HL-60/S4 treated with phorbol 12-myristate 13-acetate at 8.2 ng/mL for 4 days and 3 days (cell line): Measurements from ENCODE around the gene BEST3.

Experiments used
- in situ Hi-C: fragments of 300-500 bp; cut with MboI; formaldehyde crosslinking; loops from 2 replicates; pipeline ENCODE4 v1.15.0; 2022; ENCODE audit warnings: low sequenced_read_pairs

The BEST3 gene

GRCh38 chr12:69698769-69699540 lies at the start of gene BEST3:
BEST3 (minus strand) TSS chr12:69699303; CDS start chr12:69697798, 1,505 bp downstream.
- in situ Hi-C loops = no loop called here

- in situ Hi-C loops = no loop called here
Measured at GRCh38 chr12:69744109-69744508, 45.0 kb upstream of the BEST3 start.

GRCh38 chr12:69739287-69740191 lies 40.4 kb upstream of the BEST3 start:
- in situ Hi-C loops = no loop called here

GRCh38 chr12:69738351-69739286 lies 39.5 kb upstream of the BEST3 start, which contains the start of gene RAB3IP:
RAB3IP (plus strand) TSS chr12:69738860; CDS start chr12:69755409, 16,549 bp downstream.
- in situ Hi-C loops = no loop called here

- in situ Hi-C loops = no loop called here
Measured at GRCh38 chr12:69733638-69734037, 34.5 kb upstream of the BEST3 start.

- in situ Hi-C loops = no loop called here
Measured at GRCh38 chr12:69732088-69732487, 33.0 kb upstream of the BEST3 start.

GRCh38 chr12:69726922-69727321 lies 27.8 kb upstream of the BEST3 start:
- in situ Hi-C loops = no loop called here

- in situ Hi-C loops = no loop called here
Measured at GRCh38 chr12:69720750-69721149, 21.6 kb upstream of the BEST3 start.

- in situ Hi-C loops = no loop called here
Measured at GRCh38 chr12:69719336-69720316, 20.5 kb upstream of the BEST3 start.

GRCh38 chr12:69714542-69714941 lies 15.4 kb upstream of the BEST3 start:
- in situ Hi-C loops = no loop called here

GRCh38 chr12:69712826-69713225 lies 13.7 kb upstream of the BEST3 start:
- in situ Hi-C loops = no loop called here

GRCh38 chr12:69708649-69709048 lies 9.5 kb upstream of the BEST3 start:
- in situ Hi-C loops = no loop called here

GRCh38 chr12:69704357-69704756 lies 5.3 kb upstream of the BEST3 start:
- in situ Hi-C loops = no loop called here

- in situ Hi-C loops = no loop called here
Measured at GRCh38 chr12:69703146-69703642, 4.1 kb upstream of the BEST3 start.

GRCh38 chr12:69701826-69702225 lies 2.7 kb upstream of the BEST3 start:
- in situ Hi-C loops = no loop called here

GRCh38 chr12:69698054-69698453 lies 1.0 kb downstream of the BEST3 start:
- in situ Hi-C loops = no loop called here

GRCh38 chr12:69694123-69694522 lies 5.0 kb downstream of the BEST3 start:
- in situ Hi-C loops = no loop called here

GRCh38 chr12:69689638-69690037 lies 9.5 kb downstream of the BEST3 start:
- in situ Hi-C loops = no loop called here
